ENCODE data around the gene PIK3R1.

Gene PIK3R1

GRCh38 chr5:68250661-68251298, 35.2 kb downstream of the PIK3R1 start:
- in situ Hi-C loops (cut with MboI; ENCODE audit: low sequenced_read_pairs): loop anchor here (25.0 kb wide), 1 partner anchor 1013 kb away; no protein-coding TSS in a partner anchor

GRCh38 chr5:68251386-68251785, 35.8 kb downstream of the PIK3R1 start:
- in situ Hi-C loops (cut with MboI; ENCODE audit: low sequenced_read_pairs): loop anchor here (25.0 kb wide), 1 partner anchor 1014 kb away; no protein-coding TSS in a partner anchor

- in situ Hi-C loops (cut with MboI; ENCODE audit: low sequenced_read_pairs): loop anchor here (25.0 kb wide), 1 partner anchor 1015 kb away; no protein-coding TSS in a partner anchor
These were observed 36.4 kb downstream of the PIK3R1 start for GRCh38 chr5:68251804-68252522.

- in situ Hi-C loops (cut with MboI; ENCODE audit: low sequenced_read_pairs): loop anchor here (25.0 kb wide), 1 partner anchor 1016 kb away; no protein-coding TSS in a partner anchor
These were observed 37.4 kb downstream of the PIK3R1 start for GRCh38 chr5:68252673-68253623.

- in situ Hi-C loops (cut with MboI; ENCODE audit: low sequenced_read_pairs): loop anchor here (25.0 kb wide), 1 partner anchor 1017 kb away; no protein-coding TSS in a partner anchor
These were observed 38.3 kb downstream of the PIK3R1 start for GRCh38 chr5:68253624-68254585.

GRCh38 chr5:68254810-68255209, 39.3 kb downstream of the PIK3R1 start:
- in situ Hi-C loops (cut with MboI; ENCODE audit: low sequenced_read_pairs): loop anchor here (25.0 kb wide), 1 partner anchor 1018 kb away; no protein-coding TSS in a partner anchor

GRCh38 chr5:68255305-68256120, 40.0 kb downstream of the PIK3R1 start:
- in situ Hi-C loops (cut with MboI; ENCODE audit: low sequenced_read_pairs): loop anchor here (25.0 kb wide), 1 partner anchor 1018 kb away; no protein-coding TSS in a partner anchor

GRCh38 chr5:68257210-68257609, 41.7 kb downstream of the PIK3R1 start:
- in situ Hi-C loops (cut with MboI; ENCODE audit: low sequenced_read_pairs): loop anchor here (25.0 kb wide), 1 partner anchor 1020 kb away; no protein-coding TSS in a partner anchor

- in situ Hi-C loops (cut with MboI; ENCODE audit: low sequenced_read_pairs): loop anchor here (25.0 kb wide), 1 partner anchor 1021 kb away; no protein-coding TSS in a partner anchor
These were observed 43.0 kb downstream of the PIK3R1 start for GRCh38 chr5:68258531-68258930.

- in situ Hi-C loops (cut with MboI; ENCODE audit: low sequenced_read_pairs): loop anchor here (25.0 kb wide), 1 partner anchor 1022 kb away; no protein-coding TSS in a partner anchor
These were observed 44.1 kb downstream of the PIK3R1 start for GRCh38 chr5:68259700-68260099.

GRCh38 chr5:68260467-68260866, 44.9 kb downstream of the PIK3R1 start:
- in situ Hi-C loops (cut with MboI; ENCODE audit: low sequenced_read_pairs): loop anchor here (25.0 kb wide), 1 partner anchor 1023 kb away; no protein-coding TSS in a partner anchor

GRCh38 chr5:68261169-68261568, 45.6 kb downstream of the PIK3R1 start:
- in situ Hi-C loops (cut with MboI; ENCODE audit: low sequenced_read_pairs): loop anchor here (25.0 kb wide), 1 partner anchor 1024 kb away; no protein-coding TSS in a partner anchor

GRCh38 chr5:68261569-68262065, 46.1 kb downstream of the PIK3R1 start:
- in situ Hi-C loops (cut with MboI; ENCODE audit: low sequenced_read_pairs): loop anchor here (25.0 kb wide), 1 partner anchor 1024 kb away; no protein-coding TSS in a partner anchor

GRCh38 chr5:68264024-68264956, 48.7 kb downstream of the PIK3R1 start:
- in situ Hi-C loops (cut with MboI; ENCODE audit: low sequenced_read_pairs): loop anchor here (25.0 kb wide), 1 partner anchor 1027 kb away; no protein-coding TSS in a partner anchor

GRCh38 chr5:68265347-68265746, 49.8 kb downstream of the PIK3R1 start:
- in situ Hi-C loops (cut with MboI; ENCODE audit: low sequenced_read_pairs): loop anchor here (25.0 kb wide), 1 partner anchor 1028 kb away; no protein-coding TSS in a partner anchor

GRCh38 chr5:68265822-68266395, 50.4 kb downstream of the PIK3R1 start:
- in situ Hi-C loops (cut with MboI; ENCODE audit: low sequenced_read_pairs): loop anchor here (25.0 kb wide), 1 partner anchor 1029 kb away; no protein-coding TSS in a partner anchor

All from HL-60/S4 treated with retinoic acid at 250 ng/mL for 4 days and 3 days (cell line).